NCI-H2196 treated with DMSO at 0.1 percent for 48 hours (cell line): ENCODE measurements around the gene LRRC15.

Source experiments
- DNase-seq: peaks from one replicate; lab custom pipeline; 2025; ENCODE audit not compliant: unreplicated experiment; lab: John Stamatoyannopoulos, UW

The LRRC15 gene

DNA sequence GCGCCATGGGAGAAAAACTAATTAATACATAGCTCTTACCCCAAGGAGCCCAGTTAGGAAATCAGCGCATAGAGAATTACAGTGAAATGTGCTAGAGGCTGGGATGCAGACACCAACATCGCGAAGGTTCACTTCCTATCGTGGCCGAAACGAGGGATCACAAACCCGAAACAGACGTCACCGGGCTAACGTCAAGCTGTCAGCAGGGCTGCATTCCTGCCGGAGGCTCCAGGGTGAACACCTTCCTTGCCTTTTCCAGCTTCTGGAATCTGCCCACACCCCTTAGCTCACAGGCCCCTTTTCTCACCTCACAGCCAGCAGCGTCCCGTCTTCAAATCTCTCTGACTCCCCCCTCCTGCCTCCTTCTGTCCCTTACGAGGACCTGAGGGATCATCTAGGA is 16.5 kb upstream of the LRRC15 start:
- DNase-seq, result no peak

DNA sequence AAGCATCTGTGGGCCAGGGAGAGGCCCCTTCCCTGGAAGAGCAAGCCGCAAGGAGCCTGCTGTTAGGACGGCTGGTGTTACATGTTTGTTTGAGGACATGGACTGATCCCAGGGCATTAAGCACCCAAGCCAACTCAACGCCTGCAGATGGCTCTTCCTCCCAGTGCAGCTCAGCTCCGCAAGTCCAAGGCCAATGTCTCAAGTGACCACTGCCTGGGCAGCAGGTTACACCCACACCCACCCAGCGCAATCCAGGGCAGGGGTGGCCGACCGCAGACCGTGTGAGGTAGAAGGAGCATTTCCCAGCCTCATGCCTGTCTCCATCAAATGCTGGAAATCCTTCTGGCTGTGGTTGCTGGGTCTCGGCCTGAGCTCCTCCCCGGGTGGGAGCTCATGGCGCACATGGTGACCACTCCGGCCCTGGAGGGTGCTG is 15.0 kb upstream of the LRRC15 start:
- DNase-seq, result no peak

DNA sequence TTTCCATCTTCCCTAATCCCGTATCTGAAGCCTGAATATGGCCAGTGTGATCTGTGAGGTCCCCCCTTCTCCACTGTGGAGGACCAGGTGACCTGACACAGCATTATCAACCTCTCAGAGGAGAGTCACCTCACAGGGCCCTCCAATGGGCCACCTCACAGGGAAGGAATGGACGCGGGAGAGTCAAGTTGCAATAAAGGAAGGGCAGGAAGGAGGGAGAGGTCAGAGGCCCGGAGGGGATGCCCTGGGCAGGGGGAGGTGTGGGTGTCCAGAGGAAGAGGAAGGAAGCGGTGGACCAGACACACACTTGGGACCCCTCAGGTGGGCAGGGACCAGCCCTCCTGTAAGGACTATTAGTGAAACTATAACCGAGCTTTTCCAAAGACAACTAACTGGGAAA is 14.6 kb upstream of the LRRC15 start:
- no peak for DNase-seq

DNA sequence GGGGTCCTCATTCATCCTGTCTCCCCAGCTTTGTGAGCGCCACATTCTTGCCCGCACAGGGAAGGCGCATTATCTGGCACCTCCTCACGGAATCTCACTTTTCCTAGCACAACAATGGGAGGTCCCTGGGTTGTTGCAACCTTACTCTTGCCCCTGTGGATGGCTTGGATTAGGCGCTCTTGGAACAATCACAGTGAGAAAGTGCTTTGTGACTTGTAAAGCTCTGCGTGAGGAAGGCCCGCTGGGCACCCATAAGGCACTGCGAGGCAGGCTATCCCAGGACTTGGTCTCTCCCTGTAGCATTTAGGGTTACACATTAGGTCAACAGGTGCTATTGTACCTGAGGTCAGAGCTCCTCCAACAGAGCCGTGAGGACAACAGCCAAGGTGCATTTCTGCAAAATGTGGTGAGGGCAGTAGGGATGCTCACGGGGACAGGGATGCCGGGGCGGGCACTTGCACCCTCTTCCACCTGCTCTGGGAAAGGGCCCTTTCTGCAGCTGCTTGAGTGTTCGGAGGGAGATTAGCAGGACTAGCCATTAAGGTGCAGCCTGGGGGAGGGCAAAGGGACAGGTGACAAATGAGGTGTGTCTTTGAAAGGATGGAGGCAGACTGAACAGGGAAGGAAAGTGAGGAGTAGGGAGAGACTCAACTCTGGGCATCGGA is 13.9 kb upstream of the LRRC15 start:
- DNase-seq, result no peak

DNA sequence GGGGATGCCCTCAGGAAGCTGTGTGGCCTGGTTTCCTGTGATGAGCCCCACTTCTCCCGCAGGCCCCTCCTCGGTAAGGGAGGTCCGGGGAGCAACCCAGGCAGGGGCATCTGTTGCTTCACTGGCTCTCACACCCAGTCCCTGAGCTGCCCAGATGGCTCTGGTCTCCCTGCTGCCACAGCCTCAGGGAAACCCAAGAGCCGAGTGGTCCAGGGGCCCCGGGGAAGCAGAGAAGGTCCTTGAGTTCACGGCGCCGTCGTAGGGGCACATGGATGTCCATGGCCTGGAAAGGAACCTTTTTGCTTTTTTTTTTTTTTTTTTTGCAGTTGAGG is 13.3 kb upstream of the LRRC15 start:
- DNase-seq, result no peak

DNA sequence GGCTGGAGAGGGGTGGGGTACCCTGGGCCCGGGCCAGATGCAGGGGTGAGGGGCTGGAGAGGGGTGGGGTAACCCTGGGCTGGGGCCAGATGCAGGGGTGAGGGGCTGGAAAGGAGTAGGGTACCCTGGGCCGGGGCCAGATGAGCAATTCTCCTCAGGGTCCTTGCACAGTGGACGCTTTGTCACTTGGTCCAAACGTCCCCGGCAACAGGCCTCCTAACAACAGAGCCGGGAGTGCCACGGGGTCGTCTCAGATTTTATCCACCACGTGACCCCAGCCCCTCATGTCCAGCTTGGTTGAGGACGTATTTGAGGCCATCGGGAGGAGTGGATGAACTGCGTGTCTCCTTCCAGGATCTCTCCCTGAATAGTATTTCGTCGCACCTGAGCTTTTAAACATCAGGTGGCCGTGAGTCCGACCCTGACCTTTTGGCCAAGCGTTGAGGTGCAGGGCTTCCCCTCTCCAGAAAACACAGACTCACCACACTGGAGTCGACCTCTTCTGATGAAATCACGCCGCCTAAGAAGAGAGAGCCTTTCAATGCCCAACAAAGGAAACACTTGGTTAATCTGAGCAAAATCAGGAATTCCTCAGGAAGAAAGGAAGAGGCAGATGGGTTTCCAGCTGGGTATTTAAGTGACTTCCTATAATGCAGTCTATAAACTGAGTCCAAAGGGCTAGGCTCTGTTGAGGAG is 12.8 kb upstream of the LRRC15 start:
- DNase-seq, result no peak

DNA sequence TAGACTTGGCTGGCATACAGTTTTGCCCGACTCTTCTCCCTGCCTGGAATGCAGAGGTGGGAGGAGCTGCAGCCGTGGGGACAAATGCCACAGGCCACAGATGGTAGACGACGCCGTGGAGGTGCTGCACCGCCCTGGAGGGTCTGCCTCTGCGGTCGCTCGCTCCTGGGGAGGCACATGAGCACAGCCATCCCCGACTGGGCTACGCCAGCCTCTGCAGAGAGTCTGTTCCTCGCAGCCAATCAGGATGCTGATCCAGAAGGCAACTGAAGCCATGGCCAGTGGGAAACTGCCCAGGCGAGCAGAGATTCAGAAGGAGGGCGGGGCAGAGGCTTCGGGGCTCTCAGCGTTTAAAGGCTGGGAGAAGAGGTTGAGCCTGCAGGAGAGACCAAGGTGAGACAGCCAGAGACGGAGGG is 11.9 kb upstream of the LRRC15 start:
- no peak for DNase-seq

DNA sequence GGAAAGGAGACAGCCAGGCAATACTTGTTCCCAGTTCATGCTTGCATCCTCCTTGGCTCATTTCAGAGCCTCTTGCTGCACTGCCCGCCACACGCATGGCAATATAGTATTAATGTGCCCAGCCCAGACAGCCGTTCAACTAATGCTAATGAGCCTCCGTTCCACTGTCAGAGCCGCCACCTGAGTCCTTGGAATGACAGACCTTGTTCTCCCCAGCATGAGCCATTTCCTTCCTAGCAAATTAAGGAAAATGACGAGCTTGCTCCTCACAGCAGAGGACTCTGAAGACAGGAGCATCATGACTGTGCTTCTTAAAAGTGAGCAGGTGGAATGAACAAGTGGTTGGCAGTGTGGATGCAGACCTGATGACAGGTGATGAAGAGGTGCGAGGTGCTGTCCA is 10.8 kb upstream of the LRRC15 start:
- DNase-seq, result no peak

DNA sequence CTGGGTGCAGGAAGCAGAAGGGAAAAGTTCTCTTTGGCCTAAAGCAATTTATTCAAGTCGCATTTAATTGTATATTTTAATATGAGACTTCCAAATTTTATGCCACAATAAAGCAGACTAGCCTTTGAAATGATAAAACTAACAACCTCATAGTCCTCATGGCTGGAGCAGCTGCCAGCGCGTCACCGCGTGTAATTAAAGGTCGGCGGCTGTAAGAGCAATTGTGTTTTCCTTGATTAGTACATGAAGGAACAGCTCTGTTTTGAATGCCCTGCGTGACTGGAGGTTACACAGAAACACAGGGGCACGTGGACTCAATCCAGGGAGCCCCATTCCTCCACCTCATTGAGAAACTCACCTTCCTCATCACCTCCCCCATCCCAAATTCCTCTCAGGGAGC is 10.1 kb upstream of the LRRC15 start:
- no peak for DNase-seq

DNA sequence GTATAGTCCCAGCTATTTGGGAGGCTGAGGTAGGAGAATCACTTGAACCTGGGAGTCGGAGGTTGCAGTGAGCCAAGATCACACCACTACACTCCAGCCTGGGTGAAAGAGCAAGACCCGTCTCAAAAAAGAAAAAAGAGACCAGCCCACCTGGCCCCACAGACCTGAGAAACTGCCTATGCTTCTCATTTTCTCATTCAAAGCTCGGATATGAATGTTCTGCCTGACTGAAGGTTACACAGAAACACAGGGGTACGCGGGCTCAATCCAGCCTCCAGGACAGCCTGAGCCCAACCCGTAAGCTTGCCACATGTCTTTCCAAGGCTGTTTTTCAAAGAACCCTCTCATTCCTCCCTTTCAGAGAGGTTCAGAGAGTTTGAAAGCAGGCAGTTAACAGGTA is 9.7 kb upstream of the LRRC15 start:
- DNase-seq, result no peak

DNA sequence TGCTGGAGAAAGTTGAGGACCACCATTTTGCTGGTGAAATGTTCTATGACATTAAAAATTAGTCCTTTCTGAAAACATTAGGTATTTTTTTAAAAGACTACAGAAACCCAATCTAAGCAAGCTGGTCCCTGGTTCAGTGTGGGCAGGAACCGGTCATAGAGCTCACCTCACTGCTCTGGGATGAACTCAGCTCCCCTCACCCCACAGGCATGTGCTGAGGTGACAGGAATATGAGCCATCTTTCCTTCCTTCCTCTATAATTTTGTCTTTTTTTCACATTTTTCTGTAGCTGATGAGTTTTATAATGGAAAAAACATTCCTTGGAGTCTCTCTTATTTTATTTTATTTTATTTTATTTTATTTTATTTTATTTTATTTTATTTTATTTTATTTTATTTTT is 8.2 kb upstream of the LRRC15 start:
- DNase-seq, result no peak

DNA sequence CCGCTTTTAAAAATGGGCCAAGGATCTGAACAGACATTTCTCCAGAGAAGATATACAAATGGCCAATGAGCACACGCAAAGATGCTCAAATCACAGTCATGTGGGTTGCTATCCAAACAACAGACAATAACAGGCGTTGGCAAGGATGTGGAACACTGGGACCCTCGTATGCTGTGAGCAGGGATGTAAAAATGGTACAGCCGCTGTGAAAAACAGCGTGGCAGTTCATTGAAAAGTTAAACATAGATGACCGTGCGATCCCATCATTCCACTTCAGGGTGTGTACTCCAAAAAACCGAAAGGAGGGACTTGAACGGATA is 6.7 kb upstream of the LRRC15 start:
- no peak for DNase-seq

DNA sequence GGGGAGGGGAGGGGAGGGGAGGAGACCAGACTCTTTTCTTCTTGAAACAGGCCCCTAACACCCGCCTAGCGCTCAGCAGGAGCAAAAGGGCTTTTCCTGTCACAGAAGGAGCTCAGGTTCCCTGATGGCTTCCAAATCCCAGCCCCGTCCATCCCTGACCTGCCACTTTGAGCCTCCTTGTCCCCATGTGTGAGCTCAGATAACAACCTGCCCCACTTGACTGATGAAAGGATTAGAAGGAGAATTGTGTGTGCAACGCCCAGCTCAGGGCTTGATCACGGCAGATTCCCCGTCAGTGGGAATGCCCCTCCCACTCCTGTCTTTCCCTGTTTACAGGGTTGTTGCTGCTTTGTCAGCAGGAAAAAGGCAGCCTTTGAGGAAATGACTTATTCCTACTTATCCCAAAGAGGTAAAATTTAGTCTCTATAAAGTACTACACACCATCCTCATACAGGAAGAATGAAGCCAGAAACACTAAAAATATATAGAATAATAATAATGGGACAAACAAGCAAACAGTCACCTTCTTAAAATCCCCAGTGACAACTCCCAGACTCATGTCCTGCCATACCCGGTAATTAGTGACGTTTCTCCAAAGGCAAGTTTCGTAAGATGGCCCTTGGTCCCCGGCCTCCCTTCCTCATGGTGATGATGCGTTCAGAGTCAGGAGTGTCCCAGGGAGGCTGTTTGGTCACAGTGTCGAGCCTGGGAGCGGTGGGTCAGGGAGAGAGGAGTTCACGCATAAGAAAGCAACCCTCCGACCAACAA is 6.1 kb upstream of the LRRC15 start:
- DNase-seq, result no peak

DNA sequence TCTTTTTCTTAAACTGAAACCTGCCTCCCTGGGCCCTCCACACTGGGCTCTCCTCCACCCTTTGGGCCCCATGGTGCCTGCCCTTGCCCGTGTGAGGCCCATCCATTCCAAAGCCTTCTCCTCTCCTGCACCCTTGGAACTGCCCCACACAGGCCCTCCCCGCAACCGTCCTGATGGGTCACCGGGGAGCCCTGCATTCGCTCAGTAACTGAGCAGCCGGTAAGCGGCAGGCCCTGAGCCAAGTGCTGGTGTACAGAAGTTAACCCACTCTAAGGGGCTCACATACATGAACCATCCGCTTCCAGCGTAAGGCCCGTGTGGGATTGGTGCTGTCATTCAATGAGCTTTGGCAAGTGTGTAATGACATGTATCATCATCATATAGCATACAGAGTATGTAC is 5.4 kb upstream of the LRRC15 start:
- DNase-seq, result no peak

DNA sequence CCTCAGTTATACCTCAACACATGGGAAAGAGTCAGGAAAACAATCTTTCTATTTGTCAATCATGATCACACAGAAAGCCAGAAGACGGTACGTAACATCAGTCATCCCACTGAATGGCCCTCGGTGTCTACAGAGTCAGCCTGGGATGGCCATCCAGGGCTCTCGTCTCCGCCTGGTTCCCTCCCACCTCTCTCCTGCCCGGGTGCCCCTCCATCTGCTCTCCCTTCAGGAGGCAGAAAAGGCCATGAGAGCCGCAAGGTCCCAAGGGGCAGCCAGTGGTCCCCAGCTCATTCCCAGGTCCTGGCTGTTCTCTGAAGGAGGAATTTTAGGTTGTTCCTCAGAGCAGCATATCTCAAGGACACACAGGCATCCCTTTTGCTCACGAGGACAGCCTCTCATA is 4.4 kb upstream of the LRRC15 start:
- no peak for DNase-seq

DNA sequence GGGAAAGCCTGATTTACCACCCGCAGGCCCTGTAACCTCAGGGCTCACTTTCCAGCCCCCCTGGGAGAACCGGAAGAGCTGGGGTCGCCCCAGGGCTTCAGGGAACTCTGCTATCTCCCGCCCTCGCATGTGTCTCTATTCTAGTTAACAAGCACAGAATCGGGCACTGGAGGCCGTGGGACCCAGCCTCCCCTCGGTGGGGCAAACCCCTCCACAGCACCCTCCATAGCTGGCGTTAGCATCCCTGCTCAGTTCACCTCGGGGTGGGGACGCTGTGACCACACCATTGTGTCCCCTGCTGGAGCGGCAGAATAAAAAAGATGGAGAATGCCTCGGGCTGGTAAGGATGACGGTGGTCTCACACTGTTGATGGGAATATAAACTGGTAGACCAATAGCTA is 3.5 kb upstream of the LRRC15 start:
- DNase-seq, result no peak

DNA sequence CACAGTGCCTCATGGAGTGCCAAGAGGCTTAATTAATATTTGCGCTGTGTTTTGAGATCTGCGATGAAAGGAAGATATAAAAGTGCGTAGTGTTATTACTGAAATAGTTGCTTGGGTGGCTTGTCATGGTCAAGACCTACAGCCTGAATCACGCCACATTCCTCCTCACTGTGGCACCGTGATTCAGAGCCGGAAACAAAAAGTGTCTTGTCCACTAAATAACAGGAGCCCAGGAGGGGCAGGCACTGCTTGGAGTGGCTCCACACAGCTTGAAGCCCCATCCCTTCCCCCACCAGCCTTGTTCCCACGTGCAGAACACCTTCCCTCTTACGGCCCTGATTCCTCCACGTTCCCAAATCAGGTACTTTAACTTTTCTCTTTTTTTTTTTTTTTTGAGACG is 1.2 kb upstream of the LRRC15 start:
- no peak for DNase-seq

DNA sequence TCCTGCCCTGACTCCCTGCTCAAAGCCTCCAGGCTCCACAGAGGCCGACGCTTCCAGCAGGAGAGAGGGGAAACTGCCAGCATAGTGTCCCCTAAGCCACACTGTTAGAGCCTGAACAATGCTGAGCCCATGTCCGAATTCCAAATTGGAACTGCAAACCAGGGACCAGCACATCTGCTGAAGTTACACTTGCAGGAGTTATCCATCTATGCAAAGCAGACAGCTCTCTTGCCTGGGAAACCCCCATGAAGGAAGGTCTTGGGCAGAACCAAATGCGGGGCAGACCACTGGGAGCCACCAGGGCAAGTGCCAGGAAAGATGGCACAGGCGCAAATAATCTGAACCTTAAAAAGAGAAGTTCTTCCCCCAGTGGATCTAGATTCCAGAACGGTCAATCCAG is 625 bp downstream of the LRRC15 start:
- no peak for DNase-seq

DNA sequence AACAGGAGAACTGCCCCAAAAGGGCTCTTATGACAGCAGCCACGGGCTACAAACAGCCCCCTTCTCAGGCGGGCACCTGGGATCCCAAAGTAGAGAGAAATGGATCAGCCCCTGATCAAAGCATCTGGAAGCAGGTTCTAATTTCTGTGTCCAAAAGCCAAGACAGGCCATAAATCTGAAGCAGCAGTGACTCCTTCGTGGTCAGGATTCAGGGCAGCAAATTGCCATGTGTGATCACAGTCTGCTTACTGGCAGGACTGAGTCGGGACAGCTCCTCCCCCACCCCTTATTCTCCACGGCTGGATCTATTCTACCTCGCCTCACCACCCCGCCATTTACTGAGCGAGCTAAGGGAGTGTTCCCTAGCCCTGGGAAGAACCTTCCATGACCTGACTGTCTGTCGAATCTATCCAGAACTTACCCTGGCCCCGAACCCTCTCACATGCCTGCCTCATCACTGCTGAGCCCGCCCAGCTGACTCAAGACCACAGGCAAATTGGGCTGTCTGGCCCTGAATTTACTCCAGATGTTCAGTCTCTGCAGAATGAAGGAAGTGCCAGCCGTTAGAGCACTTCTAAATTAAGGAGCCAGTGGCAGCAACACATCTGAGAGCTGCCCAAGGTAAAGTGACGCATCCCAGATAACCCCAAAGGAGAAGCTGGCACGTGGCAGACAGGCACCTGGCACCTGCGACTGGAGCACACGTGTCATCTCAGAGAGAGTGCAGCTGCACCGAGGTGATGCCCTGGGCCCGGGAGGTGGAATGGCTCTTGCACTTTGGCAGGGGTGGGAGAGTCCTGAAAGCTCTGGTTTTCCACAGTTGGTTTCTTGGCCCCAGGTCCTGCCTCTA is 1.3 kb downstream of the LRRC15 start:
- DNase-seq, result no peak

DNA sequence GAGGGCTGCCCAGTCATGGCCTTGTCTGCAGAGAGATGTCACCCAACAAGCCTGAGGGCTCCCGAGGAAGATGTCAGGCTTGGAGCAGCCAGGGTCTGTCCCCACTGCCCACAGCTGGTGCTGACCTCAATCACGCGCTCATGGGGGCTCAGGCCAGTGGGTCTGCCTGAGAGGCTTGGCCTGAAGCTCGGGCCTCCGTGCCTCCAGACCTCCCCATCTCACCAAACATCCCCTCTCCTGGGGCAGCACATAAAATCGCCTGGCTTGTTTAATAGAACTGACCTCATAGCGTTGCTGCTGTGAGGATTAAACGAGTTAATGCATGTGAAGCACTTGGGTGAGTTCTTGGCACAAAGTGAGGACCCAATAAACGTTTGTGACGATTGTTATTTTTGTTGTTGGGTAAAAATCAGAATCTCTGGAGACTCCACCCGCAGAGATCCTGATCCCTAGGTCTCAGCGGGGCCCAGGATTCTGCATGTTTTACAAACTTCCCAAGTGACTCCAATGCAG is 3.5 kb downstream of the LRRC15 start:
- no peak for DNase-seq

DNA sequence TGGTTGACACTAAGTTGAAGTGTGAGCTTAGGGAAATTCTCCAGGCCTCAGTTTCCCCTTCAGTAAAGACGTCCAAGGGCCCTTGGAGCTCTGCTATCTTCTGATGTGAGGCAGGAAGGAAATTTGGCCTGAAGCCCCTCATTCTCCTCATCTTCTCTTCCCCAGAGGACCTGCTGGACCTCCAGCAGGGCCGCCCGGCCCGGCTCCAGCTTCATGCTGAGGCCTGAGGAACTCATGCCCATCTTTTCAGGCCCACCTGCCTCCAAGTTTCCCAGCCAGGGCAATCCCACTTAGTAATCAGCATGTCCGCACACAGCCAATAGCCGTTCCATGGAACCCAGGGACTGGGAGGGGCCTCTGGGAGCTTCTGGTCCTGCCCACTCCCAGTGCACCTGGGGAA is 4.0 kb downstream of the LRRC15 start:
- DNase-seq, result no peak
